Tibial nerve (tissue), 4 donors: ENCODE results near the gene DPY19L1.

Experiments used
- CTCF ChIP-seq, 5 experiments: fragments of 200-600 bp in 3 of 5; fragments of 450-650 bp in 2 of 5; sonication (generic) in 3 of 5; IDR thresholded peaks; one replicate each; pipeline ENCODE4 v1.5.1; 2016 to 2019; ENCODE audit warnings: antibody characterized with exemption in 5 of 5, mild to moderate bottlenecking in 3 of 5, moderate library complexity in 2 of 5
- EP300 ChIP-seq, 2 donors: sonication (generic); formaldehyde crosslinking; IDR thresholded peaks; one replicate each; pipeline ENCODE4 v1.6.1; 2017; ENCODE audit warnings: antibody characterized with exemption in 2 of 2, mild to moderate bottlenecking in 1 of 2
- POLR2A ChIP-seq, 2 donors: fragments of 450-650 bp; IDR thresholded peaks; one replicate each; pipeline ENCODE4 v1.6.1; 2017; ENCODE audit warnings: antibody characterized with exemption in 2 of 2, mild to moderate bottlenecking in 2 of 2, moderate library complexity in 2 of 2

GRCh38 chr7:35036361-35037171 is 719 bp downstream of the DPY19L1 start:
- TF ChIP-seq CTCF (IDR thresholded peaks at IDR 0.05) (no peak), POLR2A (IDR thresholded peaks at IDR 0.05) (no peak), EP300 (IDR thresholded peaks at IDR 0.05) (no peak)
